Measurements from ENCODE around the gene RRN3.
"Not testable (repeated sequence)": the region's sequence is repeated elsewhere in the genome, so short reads cannot be mapped to it uniquely, and the experiment has no call there.

The RRN3 gene
- 81.6 to 104 reads per million in 2 donors for total RNA-seq

- DNase-seq: peak; percentile 72
These were observed at the start of gene RRN3 for GRCh38 chr16:15093955-15094827. Gene RRN3, minus strand, starts transcription at chr16:15094272. Its CDS starts 39 bp downstream, at chr16:15094233.

- DNase-seq: not testable (repeated sequence)
These were observed 49.6 kb upstream of the RRN3 start for GRCh38 chr16:15143601-15144091.

- DNase-seq: not testable (repeated sequence)
These were observed 49.0 kb upstream of the RRN3 start for GRCh38 chr16:15142891-15143600.

- not testable (repeated sequence) for DNase-seq
These were observed 48.2 kb upstream of the RRN3 start for GRCh38 chr16:15142107-15142890.

- DNase-seq: no peak
These were observed 47.5 kb upstream of the RRN3 start for GRCh38 chr16:15141586-15141985.

- not testable (repeated sequence) for DNase-seq
These were observed 46.6 kb upstream of the RRN3 start for GRCh38 chr16:15140444-15141365.

GRCh38 chr16:15137514-15137913, 43.4 kb upstream of the RRN3 start:
- not testable (repeated sequence) for DNase-seq

- DNase-seq: not testable (repeated sequence)
These were observed 41.6 kb upstream of the RRN3 start for GRCh38 chr16:15135483-15136360.

- not testable (repeated sequence) for DNase-seq
These were observed 40.8 kb upstream of the RRN3 start for GRCh38 chr16:15134752-15135482.

- DNase-seq: not testable (repeated sequence)
These were observed 39.5 kb upstream of the RRN3 start for GRCh38 chr16:15133554-15133953.

GRCh38 chr16:15132719-15133428, 38.8 kb upstream of the RRN3 start:
- not testable (repeated sequence) for DNase-seq

- DNase-seq: not testable (repeated sequence)
These were observed 37.0 kb upstream of the RRN3 start for GRCh38 chr16:15130943-15131700.

- not testable (repeated sequence) for DNase-seq
These were observed 36.3 kb upstream of the RRN3 start for GRCh38 chr16:15130256-15130932.

GRCh38 chr16:15127641-15128425, 33.8 kb upstream of the RRN3 start:
- DNase-seq: not testable (repeated sequence)

- DNase-seq: not testable (repeated sequence)
These were observed 6.4 kb upstream of the RRN3 start for GRCh38 chr16:15100372-15100987.

GRCh38 chr16:15099366-15099909, 5.4 kb upstream of the RRN3 start:
- DNase-seq: not testable (repeated sequence)
